T-helper 2 cell treated with Interferon-gamma antibody and Interleukin-4, amounts not matched to agents 5 μg/mL and 100 μg/mL, for 36 hours (primary cell): Measurements from ENCODE around the gene SIGMAR1.
"Not testable (repeated sequence)": the region's sequence is repeated elsewhere in the genome, so short reads cannot be mapped to it uniquely, and the experiment has no call there.

Experiments used
- DNase-seq: peaks from one replicate; pipeline ENCODE4 v3.0.0; 2021; ENCODE audit warnings: low spot score
- H3K27ac Mint-ChIP-seq: one replicate; pipeline ENCODE4 v1.8.0; 2021; ENCODE audit warnings: mild to moderate bottlenecking, mixed read lengths
- H3K27me3 Mint-ChIP-seq: one replicate; pipeline ENCODE4 v1.8.0; 2021; ENCODE audit warnings: low read depth, mixed read lengths
- H3K36me3 Mint-ChIP-seq: one replicate; pipeline ENCODE4 v1.8.0; 2021; ENCODE audit warnings: low read depth, mixed read lengths
- H3K4me1 Mint-ChIP-seq: one replicate; pipeline ENCODE4 v1.8.0; 2021; ENCODE audit warnings: low read depth, mixed read lengths
- H3K4me3 Mint-ChIP-seq: one replicate; pipeline ENCODE4 v1.8.0; 2022; ENCODE audit warnings: mild to moderate bottlenecking, moderate library complexity, mixed read lengths
- H3K9me3 Mint-ChIP-seq: one replicate; pipeline ENCODE4 v1.8.0; 2021; ENCODE audit warnings: mixed read lengths

SIGMAR1 gene

DNA sequence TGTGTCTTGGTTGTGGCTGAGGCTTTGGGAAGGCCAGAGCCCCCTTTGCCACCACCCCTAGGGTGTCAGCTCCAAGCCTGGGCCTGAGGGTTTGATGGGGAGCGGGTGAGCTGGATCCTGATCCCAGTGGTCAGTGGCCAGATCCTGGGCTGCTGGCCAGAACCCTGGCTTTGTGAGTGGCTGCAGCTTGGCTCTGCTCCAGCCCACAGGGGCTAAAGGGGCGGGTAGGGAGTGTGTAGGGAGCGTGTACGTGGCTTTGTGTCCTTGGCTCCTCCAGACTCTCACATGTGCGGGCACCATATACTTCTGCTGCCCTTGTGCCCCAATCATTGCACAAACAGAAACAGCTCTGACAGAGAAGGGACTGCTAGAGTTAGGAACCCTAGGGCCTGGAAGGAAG is 13.2 kb upstream of the SIGMAR1 start:
- no peaks in the 10 kb centered on the region for H3K9me3 Mint-ChIP-seq
- peaks cover 38% of the 10 kb centered on the region for H3K36me3 Mint-ChIP-seq
- H3K27ac Mint-ChIP-seq, result no peak overlapping the region
- H3K27me3 Mint-ChIP-seq, result no peaks in the 10 kb centered on the region
- peaks cover 34% of the 10 kb centered on the region for H3K4me1 Mint-ChIP-seq
- H3K4me3 Mint-ChIP-seq, result no peak overlapping the region
- no peak for DNase-seq

DNA sequence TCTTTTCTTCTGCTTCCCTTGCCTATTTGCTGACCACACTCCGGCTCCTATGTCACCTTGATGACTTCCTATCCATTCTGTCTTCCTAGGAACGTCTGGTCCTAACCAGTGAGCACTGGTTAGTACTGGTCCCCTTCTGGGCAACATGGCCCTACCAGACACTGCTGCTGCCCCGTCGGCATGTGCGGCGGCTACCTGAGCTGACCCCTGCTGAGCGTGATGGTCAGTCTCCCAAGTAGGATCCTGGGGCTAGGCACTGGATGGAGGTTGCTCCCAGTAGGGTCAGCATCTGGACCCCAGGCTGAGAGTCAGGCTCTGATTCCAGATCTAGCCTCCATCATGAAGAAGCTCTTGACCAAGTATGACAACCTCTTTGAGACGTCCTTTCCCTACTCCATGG is 11.1 kb upstream of the SIGMAR1 start:
- peaks cover 34% of the 10 kb centered on the region for H3K4me1 Mint-ChIP-seq
- peaks cover 38% of the 10 kb centered on the region for H3K36me3 Mint-ChIP-seq
- H3K27me3 Mint-ChIP-seq, result no peaks in the 10 kb centered on the region
- DNase-seq, result no peak
- peak overlapping the region; percentile 94 for H3K4me3 Mint-ChIP-seq
- H3K27ac Mint-ChIP-seq, result no peak overlapping the region
- H3K9me3 Mint-ChIP-seq, result no peaks in the 10 kb centered on the region

DNA sequence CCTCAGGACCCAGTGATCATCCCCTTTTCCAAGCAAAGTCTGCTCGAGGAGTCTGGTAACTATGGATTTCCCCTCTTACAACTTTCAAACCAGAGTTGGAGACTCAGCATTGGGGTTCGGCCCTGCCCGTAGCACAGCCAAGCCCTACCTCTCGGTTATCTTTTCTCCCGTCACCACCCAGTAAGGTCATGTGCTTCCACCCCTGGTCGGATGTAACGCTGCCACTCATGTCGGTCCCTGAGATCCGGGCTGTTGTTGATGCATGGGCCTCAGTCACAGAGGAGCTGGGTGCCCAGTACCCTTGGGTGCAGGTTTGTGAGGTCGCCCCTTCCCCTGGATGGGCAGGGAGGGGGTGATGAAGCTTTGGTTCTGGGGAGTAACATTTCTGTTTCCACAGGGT is 10.1 kb upstream of the SIGMAR1 start:
- no peak for DNase-seq
- Mint-ChIP-seq H3K27ac (peak overlapping the region; percentile 83), H3K36me3 (peaks cover 38% of the 10 kb centered on the region), H3K4me1 (peaks cover 28% of the 10 kb centered on the region), H3K4me3 (peak overlapping the region; percentile 94), H3K9me3 (no peaks in the 10 kb centered on the region), H3K27me3 (no peaks in the 10 kb centered on the region)

DNA sequence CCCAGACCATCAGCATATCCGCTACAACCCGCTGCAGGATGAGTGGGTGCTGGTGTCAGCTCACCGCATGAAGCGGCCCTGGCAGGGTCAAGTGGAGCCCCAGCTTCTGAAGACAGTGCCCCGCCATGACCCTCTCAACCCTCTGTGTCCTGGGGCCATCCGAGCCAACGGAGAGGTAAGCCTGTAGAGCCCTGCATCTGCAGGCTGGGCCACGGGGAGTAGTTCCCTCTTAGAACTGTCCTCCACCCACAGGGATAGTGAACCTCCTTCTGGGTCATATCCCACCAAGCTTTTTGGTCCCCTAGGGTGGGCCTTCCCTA is 9.5 kb upstream of the SIGMAR1 start:
- no peak for DNase-seq
- Mint-ChIP-seq H3K36me3 (peaks cover 38% of the 10 kb centered on the region), H3K9me3 (no peaks in the 10 kb centered on the region), H3K27me3 (no peaks in the 10 kb centered on the region), H3K4me1 (peaks cover 23% of the 10 kb centered on the region), H3K4me3 (peak overlapping the region; percentile 94), H3K27ac (peak overlapping the region; percentile 83)

DNA sequence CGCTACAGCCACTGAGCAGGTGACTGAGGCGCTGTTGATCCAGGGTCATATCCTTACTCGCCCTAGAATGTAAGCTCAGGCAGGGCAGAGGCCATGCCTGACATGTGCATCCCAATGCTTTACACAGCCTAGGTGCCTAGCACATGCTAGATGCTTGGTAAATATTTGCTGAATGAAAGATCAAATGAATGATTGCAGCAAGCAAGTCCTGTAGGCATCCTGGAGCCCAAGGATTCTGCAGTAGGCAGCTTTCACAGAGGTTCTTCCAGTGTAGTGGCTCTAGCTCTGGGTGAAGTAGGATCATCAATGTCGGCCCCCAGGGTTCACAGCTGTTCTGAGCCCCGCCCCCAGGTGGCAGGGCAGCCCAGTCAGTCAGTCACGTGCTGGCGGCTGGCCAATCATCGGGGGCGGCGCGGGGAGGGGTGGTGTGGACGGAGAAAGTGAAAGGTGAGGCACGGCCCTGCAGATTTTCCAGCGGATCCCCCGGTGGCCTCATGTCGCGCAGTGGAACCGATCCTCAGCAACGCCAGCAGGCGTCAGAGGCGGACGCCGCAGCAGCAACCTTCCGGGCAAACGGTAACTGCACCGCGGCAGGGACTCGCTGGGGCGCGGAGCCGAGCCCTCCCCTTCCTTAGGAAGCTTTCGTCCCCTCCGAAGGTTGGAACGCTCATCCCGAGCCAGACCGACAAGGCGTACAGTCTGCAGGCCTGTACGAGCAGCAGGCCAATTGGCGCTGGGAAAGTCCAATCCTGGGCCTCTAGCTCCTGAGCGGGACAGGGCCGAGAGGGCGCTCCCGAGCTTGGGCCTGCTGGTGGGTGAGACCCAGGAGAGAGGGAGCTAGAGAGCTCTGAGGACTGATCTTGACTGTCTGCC is 8.9 kb upstream of the SIGMAR1 start, which contains the start of gene GALT:
Gene GALT, plus strand, starts transcription at position 465 of the 873 bp plus-strand sequence. Its CDS starts 30 bp downstream, at position 495.
- H3K9me3 Mint-ChIP-seq, result no peaks in the 10 kb centered on the region
- H3K27me3 Mint-ChIP-seq, result no peaks in the 10 kb centered on the region
- peak within 1 kb of the TSS; percentile 94 for H3K4me3 Mint-ChIP-seq
- H3K4me1 Mint-ChIP-seq, result peaks cover 23% of the 10 kb centered on the region
- H3K36me3 Mint-ChIP-seq, result peaks cover 38% of the 10 kb centered on the region
- DNase-seq, result peak; percentile 95
- peak within 1 kb of the TSS; percentile 83 for H3K27ac Mint-ChIP-seq

DNA sequence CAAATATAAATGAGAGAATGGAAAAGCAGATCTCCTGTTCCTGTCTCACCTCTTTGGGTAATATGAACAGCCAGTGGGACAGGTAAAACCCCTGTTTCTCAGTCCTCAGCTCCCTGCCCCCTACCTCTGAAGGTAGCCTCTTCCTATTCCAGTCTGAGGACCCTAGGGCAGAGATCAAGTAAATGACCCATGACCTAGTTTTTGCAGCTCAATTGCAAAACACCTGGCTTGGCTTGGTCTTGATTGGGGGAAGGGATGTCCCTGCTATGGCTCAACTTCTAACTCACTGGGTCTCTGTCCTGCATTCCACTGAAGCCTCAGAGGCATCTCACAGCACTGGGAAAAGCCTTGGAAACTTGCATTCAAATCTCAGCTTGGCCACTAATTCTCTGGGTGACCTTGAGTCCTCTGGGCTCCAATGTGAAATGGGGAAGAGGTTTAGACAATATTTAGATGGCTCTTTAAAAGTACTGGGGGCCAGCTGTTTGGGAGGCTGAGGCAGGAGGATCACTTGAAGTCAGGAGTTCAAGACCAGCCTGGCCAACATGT is 7.3 kb upstream of the SIGMAR1 start:
- Mint-ChIP-seq H3K9me3 (no peaks in the 10 kb centered on the region), H3K27me3 (no peaks in the 10 kb centered on the region), H3K36me3 (peaks cover 29% of the 10 kb centered on the region), H3K4me1 (peaks cover 23% of the 10 kb centered on the region), H3K4me3 (no peak overlapping the region), H3K27ac (no peak overlapping the region)
- no peak for DNase-seq

DNA sequence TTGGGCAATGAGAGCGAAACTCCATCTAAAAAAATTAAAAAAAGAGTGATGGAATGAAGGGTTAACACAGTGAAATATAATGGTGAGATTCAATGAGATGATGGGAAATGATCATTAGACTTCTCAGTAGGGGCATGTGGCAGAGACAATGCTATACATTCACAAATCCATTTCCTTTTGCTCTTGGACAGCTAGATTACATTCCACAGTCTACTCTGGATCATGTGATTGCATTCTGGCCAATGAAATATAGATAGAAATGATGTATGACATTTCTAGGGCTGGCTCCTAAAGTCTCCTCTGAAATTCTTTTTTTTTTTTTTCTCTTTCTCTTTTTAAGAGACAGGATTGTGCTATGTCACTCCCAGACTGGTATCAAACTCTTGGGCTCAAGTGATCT is 5.1 kb upstream of the SIGMAR1 start:
- H3K27ac Mint-ChIP-seq, result no peak overlapping the region
- peaks cover 18% of the 10 kb centered on the region for H3K4me1 Mint-ChIP-seq
- no peaks in the 10 kb centered on the region for H3K27me3 Mint-ChIP-seq
- peaks cover 7% of the 10 kb centered on the region for H3K36me3 Mint-ChIP-seq
- no peak for DNase-seq
- H3K4me3 Mint-ChIP-seq, result no peak overlapping the region
- no peaks in the 10 kb centered on the region for H3K9me3 Mint-ChIP-seq

DNA sequence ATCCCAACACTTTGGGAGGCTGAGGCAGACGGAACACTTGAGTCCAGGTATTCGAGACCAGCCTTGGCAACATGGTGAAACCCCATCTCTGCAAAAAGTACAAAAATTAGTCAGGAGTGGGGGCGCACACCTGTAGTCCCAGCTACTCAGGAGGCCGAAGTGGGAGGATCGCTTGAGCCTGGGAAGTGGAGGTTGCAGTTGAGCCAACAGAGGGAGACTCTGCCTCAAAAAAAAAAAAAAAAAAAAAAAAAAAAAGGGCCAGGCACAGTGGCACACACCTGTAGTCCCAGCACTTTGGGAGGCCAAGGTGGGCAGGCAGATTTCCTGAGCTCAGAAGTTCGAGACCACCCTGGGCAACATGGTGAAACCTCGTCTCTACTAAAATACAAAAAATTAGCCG is 1.7 kb upstream of the SIGMAR1 start:
- not testable (repeated sequence) for DNase-seq, H3K27me3 Mint-ChIP-seq, H3K9me3 Mint-ChIP-seq, H3K4me3 Mint-ChIP-seq, H3K27ac Mint-ChIP-seq
- H3K4me1 Mint-ChIP-seq, result peaks cover 16% of the 10 kb centered on the region
- peaks cover 12% of the 10 kb centered on the region for H3K36me3 Mint-ChIP-seq

DNA sequence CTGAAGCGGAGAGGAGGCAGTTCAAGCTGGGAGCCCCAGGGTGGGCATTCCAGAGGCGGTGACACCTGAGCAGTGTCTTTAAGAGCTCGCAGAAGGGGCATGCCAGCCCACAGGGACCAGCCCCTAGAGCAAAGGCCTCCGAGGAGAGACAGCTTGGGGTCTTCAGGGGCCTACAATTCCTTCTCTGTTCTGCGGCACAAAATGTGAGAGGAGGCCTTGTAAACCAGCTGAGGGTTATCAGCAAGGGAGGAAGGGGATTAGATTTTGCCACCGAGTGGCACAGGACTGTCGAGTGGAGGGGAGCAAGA is 505 bp upstream of the SIGMAR1 start:
- no peak for DNase-seq
- Mint-ChIP-seq H3K9me3 (no peaks in the 10 kb centered on the region), H3K27me3 (no peaks in the 10 kb centered on the region), H3K27ac (peak overlapping the region; percentile 87), H3K4me3 (peak overlapping the region; percentile 97), H3K36me3 (peaks cover 14% of the 10 kb centered on the region), H3K4me1 (peaks cover 22% of the 10 kb centered on the region)

DNA sequence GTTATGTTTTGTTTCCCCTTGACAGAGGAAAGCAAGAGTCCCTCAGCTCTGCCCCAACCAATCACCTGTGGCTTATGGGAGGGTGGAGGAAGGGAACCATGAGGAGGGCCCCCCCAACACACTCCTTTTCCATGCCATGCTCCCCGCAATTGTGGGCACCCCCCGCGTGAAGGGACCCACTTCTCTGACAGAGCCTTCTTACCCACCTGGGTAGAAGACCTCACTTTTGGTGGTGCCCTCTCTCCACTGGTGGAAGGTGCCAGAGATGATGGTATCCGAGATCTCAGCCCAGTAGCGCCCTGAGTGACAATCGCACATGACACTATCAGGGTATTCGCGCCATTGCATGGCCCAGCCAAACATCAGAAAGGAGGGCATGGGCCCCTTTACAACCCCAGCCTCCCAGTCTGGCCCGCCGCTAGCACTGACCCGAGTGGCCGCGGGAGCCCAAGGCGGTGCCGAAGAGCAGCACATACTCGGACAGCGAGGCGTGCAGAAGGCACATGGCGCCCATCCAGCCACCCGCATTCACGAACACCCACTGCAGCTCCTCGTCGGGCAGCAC is 714 bp downstream of the SIGMAR1 start:
- Mint-ChIP-seq H3K27ac (peak overlapping the region; percentile 83), H3K36me3 (peaks cover 14% of the 10 kb centered on the region), H3K4me3 (peak overlapping the region; percentile 97), H3K27me3 (no peaks in the 10 kb centered on the region), H3K4me1 (peaks cover 22% of the 10 kb centered on the region), H3K9me3 (no peaks in the 10 kb centered on the region)
- no peak for DNase-seq

DNA sequence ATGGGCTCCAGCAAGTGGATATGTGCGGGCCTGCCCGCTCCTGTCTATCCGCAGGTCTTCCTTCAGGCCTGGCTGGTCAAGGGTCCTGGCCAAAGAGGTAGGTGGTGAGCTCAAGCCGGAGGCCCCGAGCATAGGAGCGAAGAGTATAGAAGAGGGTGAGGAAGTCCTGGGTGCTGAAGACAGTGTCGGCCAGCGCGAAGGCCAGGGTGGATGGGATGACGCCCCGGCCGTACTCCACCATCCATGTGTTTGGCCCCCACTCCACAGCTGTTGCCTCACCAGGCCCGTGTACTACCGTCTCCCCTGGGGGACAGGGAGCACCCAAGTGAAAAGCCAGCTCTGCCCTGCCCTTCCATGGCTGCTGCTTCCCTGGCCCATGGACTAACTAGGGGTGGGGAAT is 2.0 kb downstream of the SIGMAR1 start:
- Mint-ChIP-seq H3K9me3 (no peaks in the 10 kb centered on the region), H3K27me3 (peaks cover 7% of the 10 kb centered on the region), H3K36me3 (peaks cover 14% of the 10 kb centered on the region), H3K27ac (peak overlapping the region; percentile 60), H3K4me3 (peak overlapping the region; percentile 39), H3K4me1 (peaks cover 22% of the 10 kb centered on the region)
- no peak for DNase-seq

DNA sequence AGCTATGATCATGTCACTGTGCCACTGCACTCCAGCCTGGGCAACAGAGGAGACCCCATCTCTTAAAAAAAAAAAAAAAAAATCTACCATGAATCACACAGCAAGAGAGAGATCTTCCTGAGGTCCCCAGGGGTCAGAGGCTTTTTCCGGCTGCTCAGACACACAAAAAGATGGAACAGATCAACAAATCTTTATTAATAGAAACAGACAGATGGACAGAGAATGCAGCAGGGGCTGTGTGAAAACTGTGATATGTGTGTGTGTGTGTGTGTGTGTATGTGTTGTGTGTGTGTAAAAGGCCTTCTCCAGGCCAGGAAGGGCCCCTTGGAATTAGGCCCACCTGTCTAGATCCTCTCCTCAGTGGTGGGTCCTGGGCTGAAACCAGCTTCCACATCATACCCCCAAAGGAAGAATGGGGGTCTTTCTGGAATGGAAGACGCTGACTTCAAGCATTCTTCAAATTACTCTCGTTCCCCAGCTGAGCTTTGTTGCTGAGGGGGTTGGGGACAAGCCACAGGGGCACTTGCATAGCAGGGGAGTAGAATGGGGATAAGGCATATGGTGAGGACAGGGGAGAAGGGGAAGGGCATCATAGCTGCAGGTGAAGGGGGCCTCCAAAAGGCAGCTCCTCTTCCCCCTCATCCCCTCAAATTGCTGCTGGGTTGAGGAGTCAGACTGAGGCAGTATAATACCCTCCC is 2.9 kb downstream of the SIGMAR1 start:
- peaks cover 14% of the 10 kb centered on the region for H3K36me3 Mint-ChIP-seq
- no peak for DNase-seq
- H3K4me3 Mint-ChIP-seq, result no peak overlapping the region
- no peak overlapping the region for H3K27ac Mint-ChIP-seq
- no peaks in the 10 kb centered on the region for H3K9me3 Mint-ChIP-seq
- peaks cover 16% of the 10 kb centered on the region for H3K27me3 Mint-ChIP-seq
- peaks cover 22% of the 10 kb centered on the region for H3K4me1 Mint-ChIP-seq

DNA sequence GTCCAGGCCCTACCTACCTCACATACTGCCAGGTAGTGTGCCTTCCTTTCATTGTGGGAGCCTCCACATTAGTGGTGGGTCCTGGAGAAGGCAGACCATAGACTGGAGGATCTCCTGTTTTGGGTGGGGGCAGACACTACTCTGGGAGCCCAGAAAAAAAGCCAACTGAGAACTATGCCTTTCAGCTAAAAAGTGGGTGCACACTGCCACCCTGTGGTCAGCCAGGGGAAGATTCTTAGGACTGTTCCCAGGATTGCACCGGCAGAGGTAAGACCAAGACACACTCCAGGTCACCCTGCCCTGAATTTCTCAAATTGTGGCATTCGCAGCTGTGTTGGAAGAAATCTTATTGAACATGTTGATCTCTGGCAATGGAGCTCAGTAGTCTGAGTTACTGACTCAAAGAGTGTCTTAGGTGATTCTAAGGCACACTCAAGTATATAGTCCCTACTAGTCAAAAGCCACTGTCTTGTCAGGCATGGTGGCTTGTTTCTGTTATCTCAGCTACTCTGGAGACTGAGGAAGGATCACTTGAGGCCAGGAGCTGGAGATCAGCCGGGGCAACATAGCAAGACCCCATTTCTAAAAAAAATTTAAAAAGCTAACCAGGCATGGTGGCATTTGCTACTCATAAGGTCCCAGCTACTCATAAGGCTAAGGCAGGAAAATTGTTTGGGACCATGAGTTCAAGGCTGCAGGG is 3.6 kb downstream of the SIGMAR1 start:
- peak; percentile 55 for DNase-seq
- H3K9me3 Mint-ChIP-seq, result no peaks in the 10 kb centered on the region
- H3K36me3 Mint-ChIP-seq, result peaks cover 14% of the 10 kb centered on the region
- peaks cover 23% of the 10 kb centered on the region for H3K27me3 Mint-ChIP-seq
- no peak overlapping the region for H3K4me3 Mint-ChIP-seq
- H3K27ac Mint-ChIP-seq, result no peak overlapping the region
- peaks cover 26% of the 10 kb centered on the region for H3K4me1 Mint-ChIP-seq

DNA sequence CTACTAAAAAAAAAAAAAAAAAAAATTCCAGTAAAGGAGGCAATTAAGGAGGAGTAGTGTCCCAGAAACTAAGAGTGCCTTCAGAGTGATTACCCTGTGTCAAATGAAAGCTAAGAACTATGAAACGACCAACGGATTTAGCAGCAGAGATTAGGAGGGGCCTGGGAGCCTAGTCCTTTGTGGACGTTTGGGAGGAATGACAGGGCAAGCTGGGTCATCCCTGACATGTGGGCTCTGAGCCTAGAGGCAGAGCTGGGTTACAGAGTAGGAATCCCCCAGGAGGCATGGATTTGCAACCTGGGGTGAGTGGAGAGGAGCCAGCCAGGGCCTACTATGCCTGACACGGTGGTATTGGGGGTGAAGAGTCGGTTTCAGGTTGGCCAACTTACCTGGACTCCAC is 4.4 kb downstream of the SIGMAR1 start:
- H3K4me1 Mint-ChIP-seq, result peaks cover 23% of the 10 kb centered on the region
- H3K27ac Mint-ChIP-seq, result no peak overlapping the region
- H3K4me3 Mint-ChIP-seq, result no peak overlapping the region
- DNase-seq, result no peak
- no peaks in the 10 kb centered on the region for H3K9me3 Mint-ChIP-seq
- peaks cover 28% of the 10 kb centered on the region for H3K27me3 Mint-ChIP-seq
- H3K36me3 Mint-ChIP-seq, result peaks cover 16% of the 10 kb centered on the region
